ENCODE data around the gene ASB18. TPM values are rescaled to one million over a fixed set of nuclear protein-coding genes. Genes with fewer than 3 reads are reported as not detected.

The ASB18 gene
- total and polyA plus RNA-seq, 2 of the 4 experiments (the other 2 are of a cell fraction) = not detected

GRCh38 chr2:236180831-236181453 lies 83.3 kb downstream of the ASB18 start:
- Histone ChIP-seq H2AK9ac (replicated peaks; ENCODE audit: low read depth, low read length, poor library complexity) (no peak overlapping the region), H3K79me1 (ENCODE audit: low read depth in 1 of 2, low read length in 2 of 2) (no peaks in the 10 kb centered on the region), H2BK120ac (ENCODE audit: low read depth, low read length) (no peak overlapping the region), H4K8ac (ENCODE audit: low read depth in 2 of 2, low read length in 2 of 2) (no peak overlapping the region), H3K14ac (replicated peaks; ENCODE audit: low read depth, low read length) (no peak overlapping the region), H3K18ac (ENCODE audit: low read depth, low read length) (no peak overlapping the region), H2AFZ (replicated peaks; ENCODE audit: low read length, poor library complexity) (no peak overlapping the region), H4K20me1 (ENCODE audit: insufficient read depth, low read length) (no peaks in the 10 kb centered on the region), H3K56ac (ENCODE audit: extremely low read depth, insufficient read depth, low read length) (no peak overlapping the region), H3K4me2 (ENCODE audit: low read depth, low read length) (no peak overlapping the region), H2BK5ac (ENCODE audit: low read depth, low read length, poor library complexity, severe bottlenecking) (no peak overlapping the region), H3K36me3 (ENCODE audit: control insufficient read depth, insufficient read depth, low read length) (no peaks in the 10 kb centered on the region), H3K27me3 (ENCODE audit: control insufficient read depth, insufficient read depth, low read length) (peaks cover 8% of the 10 kb centered on the region; the same call in 1 of the 2 replicates), H4K5ac (ENCODE audit: low read depth, low read length) (no peak overlapping the region), H2BK15ac (ENCODE audit: low read depth, low read length) (no peak overlapping the region), H3K4ac (ENCODE audit: low read depth, low read length) (no peak overlapping the region), H3K4me1 (ENCODE audit: control insufficient read depth, insufficient read depth, low read length) (peaks cover 6% of the 10 kb centered on the region; the same call in 1 of the 2 replicates), H3K4me3 (ENCODE audit: insufficient read depth, low read depth, low read length) (no peak overlapping the region), H2AK5ac (ENCODE audit: low read depth, low read length) (no peak overlapping the region), H3K9ac (ENCODE audit: low read depth, low read length) (no peak overlapping the region), H3K23ac (ENCODE audit: low read depth, low read length) (no peak overlapping the region), H3K27ac (ENCODE audit: insufficient read depth, low read length) (no peak overlapping the region), H4K91ac (ENCODE audit: insufficient read depth, low read depth, low read length) (no peak overlapping the region), H3K9me3 (ENCODE audit: control insufficient read depth, insufficient read depth, low read length) (peaks cover 3% of the 10 kb centered on the region; the same call in 1 of the 2 replicates), H2BK20ac (ENCODE audit: low read depth, low read length) (no peak overlapping the region), H3K9me1 (ENCODE audit: insufficient read depth, low read length) (no peaks in the 10 kb centered on the region)
- BruUV-seq (replicated peaks) = no TSS peak
- ChIA-PET CTCF (interaction anchor here (0.5 to 3.0 kb wide), 10 partner anchors 13 to 415 kb away, joined by 3 to 32 read pairs (median 3); no protein-coding TSS in a partner anchor), POLR2A (ENCODE audit: unreplicated experiment) (no interaction called here)
- TF ChIP-seq CEBPB (IDR thresholded peaks at IDR 0.05; ENCODE audit: low read depth, low read length) (no peak), RFX5 (IDR thresholded peaks at IDR 0.05; ENCODE audit: low read depth, low read length) (no peak), ELK1 (IDR thresholded peaks at IDR 0.05; ENCODE audit: borderline replicate concordance, low read depth, low read length) (no peak), POLR2A (IDR thresholded peaks at IDR 0.05; ENCODE audit: low read depth, low read length) (no peak), MXI1 (IDR thresholded peaks at IDR 0.05; ENCODE audit: borderline replicate concordance, low read depth, low read length) (no peak), BHLHE40 (IDR thresholded peaks at IDR 0.05; ENCODE audit: low read depth, low read length) (no peak), CHD1 (IDR thresholded peaks at IDR 0.05; ENCODE audit: low read depth, low read length) (no peak), SMC3 (IDR thresholded peaks at IDR 0.05; ENCODE audit: low read depth, low read length) (peak; percentile 86), RAD21 (IDR thresholded peaks at IDR 0.05; ENCODE audit: low read length) (peak; percentile 78), FOS (IDR thresholded peaks at IDR 0.05; ENCODE audit: low read depth, low read length) (no peak)
- TF ChIP-seq, protein P1, sequence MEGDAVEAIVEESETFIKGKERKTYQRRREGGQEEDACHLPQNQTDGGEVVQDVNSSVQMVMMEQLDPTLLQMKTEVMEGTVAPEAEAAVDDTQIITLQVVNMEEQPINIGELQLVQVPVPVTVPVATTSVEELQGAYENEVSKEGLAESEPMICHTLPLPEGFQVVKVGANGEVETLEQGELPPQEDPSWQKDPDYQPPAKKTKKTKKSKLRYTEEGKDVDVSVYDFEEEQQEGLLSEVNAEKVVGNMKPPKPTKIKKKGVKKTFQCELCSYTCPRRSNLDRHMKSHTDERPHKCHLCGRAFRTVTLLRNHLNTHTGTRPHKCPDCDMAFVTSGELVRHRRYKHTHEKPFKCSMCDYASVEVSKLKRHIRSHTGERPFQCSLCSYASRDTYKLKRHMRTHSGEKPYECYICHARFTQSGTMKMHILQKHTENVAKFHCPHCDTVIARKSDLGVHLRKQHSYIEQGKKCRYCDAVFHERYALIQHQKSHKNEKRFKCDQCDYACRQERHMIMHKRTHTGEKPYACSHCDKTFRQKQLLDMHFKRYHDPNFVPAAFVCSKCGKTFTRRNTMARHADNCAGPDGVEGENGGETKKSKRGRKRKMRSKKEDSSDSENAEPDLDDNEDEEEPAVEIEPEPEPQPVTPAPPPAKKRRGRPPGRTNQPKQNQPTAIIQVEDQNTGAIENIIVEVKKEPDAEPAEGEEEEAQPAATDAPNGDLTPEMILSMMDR (conservative IDR thresholded peaks at IDR 0.05; ENCODE audit: low read depth, low read length) = peak; percentile 81
- no CpG with 5 or more reads among the region's 9 CpGs for WGBS, 2 experiments (ENCODE audit: extremely low coverage in 2 of 2, insufficient read length in 1 of 2)
- DNase-seq (peak; percentile 65), ATAC-seq (ENCODE audit: low read depth) (peak; percentile 40)
- intact Hi-C loops (cut with micrococcal nuclease) (loop anchor here (1.0 to 5.0 kb wide), 4 partner anchors 378 to 881 kb away; no protein-coding TSS in a partner anchor), in situ Hi-C loops (cut with MboI; ENCODE audit: low sequenced_read_pairs) (no loop called here), dilution Hi-C loops (cut with HindIII; ENCODE audit: low sequenced_read_pairs, unreplicated experiment) (loop anchor here (25.0 kb wide), 1 partner anchor 394 kb away; no protein-coding TSS in a partner anchor)
